Activated T-cell treated with anti-CD3 and anti-CD28 coated beads for 4 hours (primary cell): ENCODE measurements around the gene GNB2.
"Not testable (repeated sequence)": the region's sequence is repeated elsewhere in the genome, so short reads cannot be mapped to it uniquely, and the experiment has no call there.

Experiments used
- DNase-seq: peaks from one replicate; pipeline ENCODE4 v3.0.0-alpha.2; 2020

The GNB2 gene

DNA sequence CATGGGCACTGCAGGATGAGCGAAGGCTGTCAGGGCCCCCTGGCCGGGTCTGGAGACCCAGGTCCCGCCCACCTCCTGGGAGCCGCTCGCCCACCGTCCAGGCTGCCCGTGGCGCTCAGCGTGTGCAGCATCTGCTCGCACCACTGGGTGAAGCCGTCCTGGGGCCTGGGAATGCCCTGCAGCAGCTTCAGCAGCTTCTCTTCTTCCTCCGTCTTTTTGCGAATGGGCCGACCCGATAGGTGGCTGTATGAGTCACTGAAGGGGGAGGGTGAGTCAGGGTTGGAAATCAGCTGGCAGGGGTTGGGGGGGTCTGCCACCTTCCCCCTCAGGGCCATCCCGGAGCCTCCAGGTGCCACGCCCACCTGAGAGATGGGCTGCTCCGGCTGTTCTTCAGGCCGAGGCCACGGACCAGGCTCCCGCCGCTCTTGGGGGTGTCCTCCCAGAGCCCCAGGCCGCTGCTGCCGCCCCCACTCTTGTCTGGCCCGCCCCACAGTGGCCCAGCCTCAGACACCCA lies 8.7 kb downstream of the GNB2 start:
- peak; percentile 32 for DNase-seq

DNA sequence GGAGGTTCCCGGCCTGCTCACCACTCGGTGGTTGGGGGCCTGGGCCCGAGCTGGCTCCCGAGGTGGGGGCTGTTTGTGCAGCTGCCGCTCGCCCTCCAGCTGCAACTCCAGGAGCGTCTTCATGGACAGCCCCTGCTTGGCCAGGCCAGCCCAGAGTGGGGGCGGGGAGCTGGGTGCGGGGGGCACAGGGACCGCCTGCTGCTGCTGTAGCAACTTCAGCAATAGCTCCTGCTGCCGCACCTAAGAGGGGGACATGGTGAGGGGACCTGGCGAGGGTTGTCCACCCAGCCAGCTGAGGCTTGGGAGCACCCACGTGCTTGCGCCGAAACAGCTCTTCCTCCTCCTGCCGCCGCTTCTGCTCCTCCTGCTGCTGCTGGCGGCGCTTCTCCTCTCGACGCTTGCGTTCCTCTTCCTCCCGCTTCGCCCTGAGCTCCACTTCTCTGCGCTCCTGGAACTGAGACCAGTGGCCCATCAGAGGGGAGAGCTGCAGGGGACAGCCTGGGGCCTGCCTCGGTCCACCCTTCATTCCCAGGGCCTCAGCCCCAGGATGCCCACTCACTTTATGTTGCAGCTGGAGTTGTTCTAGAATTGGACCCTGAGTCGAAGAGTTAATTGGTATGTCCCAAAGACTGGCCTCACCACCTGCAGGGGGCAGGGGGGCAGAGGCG lies 9.6 kb downstream of the GNB2 start:
- DNase-seq, result no peak

DNA sequence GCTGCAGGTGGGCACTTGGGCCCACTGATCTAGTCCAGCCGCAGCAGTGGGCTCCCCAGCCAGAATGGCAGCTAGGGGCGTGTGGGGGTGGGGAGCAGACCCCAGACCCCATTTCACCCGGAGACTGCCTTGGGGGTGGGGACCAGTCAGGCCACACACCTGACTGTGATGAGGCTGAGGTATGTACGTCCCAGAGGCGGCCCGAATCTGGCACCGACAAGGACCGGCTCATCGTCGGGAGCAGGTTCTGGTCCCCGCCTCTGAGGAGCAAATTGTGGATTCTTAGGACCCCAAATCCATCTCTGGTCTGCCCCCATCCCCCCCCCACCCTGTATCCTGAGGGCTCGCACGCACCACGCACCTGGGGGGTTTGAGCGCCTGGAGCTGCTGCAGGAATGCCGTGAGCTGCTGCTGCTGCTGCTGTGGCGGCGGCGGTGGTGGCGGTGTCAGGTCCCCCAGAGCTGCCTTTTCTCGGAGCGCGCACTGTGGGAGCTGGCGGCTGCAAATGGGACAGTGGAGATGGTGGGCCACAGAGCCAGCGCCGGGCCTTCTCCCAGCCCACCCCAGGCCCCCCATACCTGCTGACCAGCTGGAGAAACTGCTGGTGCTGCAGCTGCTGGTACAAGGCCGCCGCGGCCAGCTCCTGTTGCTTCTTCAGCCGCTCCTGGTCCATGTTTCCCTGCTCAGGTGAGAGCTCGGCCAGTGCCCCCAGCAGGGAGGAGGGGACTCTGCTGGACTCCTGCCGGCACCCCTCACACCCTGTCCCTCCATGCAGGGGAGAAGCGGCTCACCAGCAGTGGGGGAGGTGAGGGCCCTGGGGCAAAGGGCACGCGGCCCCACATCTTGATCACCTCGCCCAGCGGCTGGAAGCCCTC lies 10.4 kb downstream of the GNB2 start:
- no peak for DNase-seq

DNA sequence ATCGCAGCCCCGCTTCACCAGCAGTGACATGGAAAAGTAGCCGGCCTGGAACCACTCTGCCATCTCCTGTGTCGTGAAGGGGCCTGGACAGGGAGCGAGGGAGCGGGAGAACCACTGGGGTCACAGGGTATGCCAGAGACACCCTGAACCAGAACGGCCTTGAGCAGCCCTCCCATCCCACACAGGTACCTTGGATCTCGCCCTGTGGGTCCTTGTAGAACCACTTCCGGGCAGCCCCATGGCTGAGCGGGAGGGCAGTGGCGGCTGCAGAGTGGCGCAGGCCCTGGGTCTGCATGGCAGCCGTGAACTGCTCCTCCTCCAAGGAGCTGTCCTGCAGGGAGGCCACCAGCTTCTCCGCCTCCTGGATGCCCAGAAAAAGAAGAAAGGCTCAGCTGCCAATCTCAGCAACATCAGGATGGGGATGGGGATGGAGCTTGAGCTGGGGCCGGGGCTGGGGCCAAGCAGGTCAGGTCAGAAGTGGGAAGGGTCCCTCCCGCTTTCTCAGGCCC lies 11.0 kb downstream of the GNB2 start:
- no peak for DNase-seq

DNA sequence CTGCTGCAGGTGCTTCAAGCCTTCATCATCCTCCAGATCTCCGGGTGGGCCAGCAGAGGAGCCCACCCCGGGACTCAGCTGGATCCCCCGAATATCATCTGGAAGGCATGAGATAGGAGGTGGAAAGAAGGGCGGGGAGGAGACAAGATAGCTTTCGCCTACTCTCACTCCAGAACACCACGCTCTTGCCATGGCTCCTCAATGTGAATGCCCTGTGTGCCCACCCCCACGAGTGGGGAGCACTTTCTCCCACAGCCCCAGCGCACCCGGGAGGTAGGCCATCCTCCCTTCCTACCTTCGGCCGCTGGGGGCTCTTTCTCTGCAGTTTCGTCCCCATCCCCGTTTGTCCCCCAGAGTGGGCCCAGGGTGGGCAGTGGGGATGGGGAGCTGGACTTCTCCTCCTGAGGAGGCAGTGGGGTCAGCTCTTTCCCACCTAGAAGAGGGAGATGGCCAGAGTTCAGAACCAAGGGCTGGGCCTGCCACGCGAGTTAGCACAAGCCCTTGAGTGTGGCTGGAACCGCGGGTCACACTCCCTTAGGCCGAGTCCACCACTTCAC lies 11.6 kb downstream of the GNB2 start:
- DNase-seq, result no peak

DNA sequence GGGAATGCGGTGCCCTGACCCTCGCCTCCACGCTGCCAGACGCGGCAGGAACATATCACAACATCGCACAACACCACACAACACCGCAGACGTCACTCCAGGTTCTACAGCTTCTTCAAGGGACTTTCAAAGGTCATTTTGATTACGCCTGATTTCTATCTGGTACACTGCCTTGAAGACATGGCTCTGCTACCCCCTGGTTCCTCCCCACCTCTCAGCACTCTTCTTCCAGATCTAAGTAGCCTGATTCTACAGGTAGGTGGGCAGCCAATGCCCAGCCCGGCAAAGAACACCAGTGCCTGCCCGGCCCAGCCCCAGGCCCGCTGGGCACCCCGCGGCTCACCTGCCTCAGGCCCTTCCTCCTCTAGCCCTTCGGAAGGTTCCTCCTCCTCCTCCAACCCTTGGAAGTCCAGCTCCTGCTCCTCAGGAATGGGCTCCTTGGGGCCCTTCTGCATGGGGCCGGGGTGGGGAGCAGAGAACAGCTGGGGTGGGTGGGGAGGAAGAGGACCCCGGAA lies 12.1 kb downstream of the GNB2 start:
- no peak for DNase-seq

DNA sequence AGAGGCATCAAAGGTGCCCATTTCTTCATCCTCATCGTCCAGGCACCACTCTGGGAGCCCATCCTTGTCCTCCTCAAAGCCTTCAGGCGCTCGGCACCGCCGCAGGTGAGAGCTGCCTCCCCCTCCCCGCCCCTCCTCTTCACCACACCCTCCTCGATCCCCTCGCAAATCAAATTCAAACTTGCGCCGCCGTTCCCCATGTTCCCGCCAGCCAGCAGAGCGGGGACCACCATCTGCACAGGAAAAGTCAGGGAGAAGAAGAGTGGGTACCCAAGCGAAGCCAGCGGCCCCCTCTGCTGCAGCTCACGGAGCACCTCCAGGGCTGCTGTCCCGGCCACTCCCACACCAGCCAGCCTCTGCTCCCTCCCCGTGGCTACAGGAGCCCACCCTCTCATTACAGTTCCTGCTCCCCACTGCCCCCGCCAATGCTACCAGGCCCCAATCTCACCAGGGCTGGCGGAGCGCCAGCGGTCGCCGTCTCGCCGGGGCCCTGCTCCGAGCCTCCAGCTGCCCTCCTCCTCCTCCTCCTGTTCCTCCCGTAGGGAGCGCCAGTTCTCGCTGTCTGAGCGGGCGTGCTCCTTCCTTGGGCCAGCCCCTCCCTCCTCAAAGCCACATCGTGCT lies 12.8 kb downstream of the GNB2 start:
- no peak for DNase-seq

DNA sequence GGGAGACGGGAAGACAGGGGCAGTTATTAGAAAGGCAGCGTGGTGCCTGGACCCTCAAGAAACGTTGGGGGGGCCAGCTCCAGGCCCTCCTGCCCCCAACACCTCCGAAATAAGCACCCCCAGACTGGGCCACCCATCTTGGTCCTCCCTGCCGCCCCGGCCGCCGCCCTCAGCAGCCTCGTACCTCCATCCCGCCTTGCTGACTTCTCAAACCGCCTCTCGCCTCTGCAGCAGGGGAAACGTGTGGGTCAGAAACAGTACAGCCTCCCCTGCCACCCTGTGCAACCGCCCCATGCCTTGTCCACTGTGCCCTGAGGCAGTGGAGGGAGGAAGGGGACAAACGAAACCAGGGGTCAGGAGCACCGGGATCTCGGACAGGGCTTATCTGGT lies 13.3 kb downstream of the GNB2 start:
- no peak for DNase-seq

DNA sequence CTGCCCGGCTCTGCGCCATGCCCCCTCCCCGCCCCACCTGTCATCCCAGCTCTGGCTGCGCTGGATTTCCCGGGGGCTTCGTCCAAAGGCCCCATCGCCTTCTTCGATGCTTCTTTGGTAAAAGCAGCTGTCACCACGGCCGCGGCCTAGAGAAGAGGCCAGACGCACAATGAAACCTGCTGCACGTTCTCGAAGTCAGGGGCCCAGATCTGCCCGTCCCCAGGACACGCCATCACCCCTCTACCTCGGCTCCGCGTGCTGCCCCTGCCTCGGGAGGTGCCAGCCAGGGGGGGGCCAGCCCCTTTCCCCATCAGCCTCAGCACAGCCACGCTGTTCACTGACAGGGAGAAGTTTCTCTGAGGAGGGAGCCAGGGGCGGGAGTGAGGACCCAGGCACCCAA lies 13.7 kb downstream of the GNB2 start:
- DNase-seq, result no peak

DNA sequence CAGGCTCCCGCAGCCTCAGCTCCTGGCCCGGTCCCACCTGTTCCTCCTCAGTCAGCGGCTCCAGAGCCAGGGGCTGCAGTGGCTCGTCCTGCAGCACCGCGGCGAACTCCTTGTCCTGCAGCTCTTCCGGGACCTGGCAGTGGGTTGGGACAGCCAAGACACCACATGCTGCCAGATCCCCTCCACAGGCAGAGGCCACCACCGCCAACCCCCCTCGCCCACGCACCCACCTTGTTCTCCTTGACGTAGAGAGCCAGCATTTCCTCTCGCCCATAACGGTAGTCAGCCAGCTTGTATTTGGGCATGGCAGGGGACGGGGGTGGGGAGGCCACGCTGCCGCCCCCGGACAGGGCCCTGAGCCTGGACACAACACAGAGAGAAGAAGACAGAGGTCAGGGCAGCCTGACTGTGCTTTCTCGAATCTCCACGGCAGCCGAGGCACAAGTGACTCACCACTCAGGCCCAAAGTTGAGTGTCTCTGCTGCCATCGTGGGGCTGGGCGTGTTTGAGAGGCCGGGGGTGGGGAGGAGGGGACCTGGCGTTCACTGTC lies 14.3 kb downstream of the GNB2 start:
- DNase-seq, result no peak

DNA sequence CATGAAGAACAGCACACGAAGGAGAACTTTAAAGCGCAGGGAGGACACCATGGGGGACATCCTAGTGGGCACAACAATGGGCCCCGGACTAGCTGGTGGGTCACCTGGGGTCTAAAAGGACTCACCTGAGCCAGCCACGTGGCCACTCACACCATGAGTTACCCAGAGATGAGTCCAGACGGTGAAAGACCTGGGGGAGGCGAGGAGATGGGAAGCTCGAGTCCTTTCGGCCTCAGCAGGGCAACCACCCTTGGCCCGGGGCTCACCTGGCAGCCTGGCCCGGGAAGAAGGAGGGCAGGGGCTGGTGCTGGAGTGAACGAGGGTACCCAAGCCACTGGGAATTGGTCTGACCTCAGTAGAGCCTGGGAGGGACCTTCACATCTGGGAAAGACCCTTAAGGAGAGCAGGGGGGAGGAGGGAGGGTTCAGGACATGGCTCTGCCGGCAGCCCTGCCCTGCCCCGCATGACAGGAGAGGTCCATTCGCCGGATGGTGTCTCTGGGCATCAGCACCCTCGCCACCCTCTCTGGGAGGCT lies 14.9 kb downstream of the GNB2 start:
- no peak for DNase-seq

DNA sequence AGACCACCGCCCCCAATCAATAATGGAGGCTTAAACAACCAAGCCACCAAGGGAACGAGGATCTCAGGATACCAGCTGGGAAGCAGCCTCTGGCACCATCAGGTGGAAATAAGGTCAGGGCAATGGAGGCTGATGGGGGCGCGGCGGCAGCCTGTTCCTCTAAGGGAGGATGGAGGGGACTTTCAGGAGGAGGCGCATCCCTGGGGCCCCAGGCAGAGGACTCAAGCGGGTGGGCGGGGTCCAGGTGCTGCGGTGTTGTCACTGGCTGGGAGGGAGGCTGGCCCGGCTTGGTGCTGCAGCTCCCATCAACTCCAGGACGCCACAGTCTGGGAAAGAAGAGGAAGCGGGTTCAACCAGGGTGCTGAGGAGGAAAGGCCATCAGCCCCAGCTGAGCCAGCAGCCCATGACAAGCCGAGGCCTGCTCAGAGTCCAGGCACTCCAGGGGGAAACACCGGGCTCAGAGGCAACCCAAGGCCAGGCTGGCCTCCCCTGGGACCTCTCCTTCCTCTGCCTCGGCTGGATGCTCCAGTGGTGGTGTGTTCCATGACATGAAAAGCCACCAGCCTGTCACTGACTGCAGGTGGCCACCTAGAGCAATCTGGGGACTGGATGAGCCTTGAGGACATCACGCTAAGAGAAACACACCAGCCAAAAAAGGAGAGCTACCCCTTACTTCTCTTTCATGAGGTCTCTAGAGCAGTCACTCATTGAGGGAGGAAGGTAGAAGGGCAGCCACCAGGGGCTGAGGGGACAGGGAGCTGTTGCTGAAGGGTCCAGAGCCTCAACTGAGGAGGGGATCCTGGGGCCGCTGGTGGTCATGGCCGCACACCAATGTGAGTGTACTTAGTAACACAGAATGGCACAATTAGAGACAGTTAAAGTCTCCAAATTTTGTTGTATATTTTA lies 15.9 kb downstream of the GNB2 start:
- no peak for DNase-seq

DNA sequence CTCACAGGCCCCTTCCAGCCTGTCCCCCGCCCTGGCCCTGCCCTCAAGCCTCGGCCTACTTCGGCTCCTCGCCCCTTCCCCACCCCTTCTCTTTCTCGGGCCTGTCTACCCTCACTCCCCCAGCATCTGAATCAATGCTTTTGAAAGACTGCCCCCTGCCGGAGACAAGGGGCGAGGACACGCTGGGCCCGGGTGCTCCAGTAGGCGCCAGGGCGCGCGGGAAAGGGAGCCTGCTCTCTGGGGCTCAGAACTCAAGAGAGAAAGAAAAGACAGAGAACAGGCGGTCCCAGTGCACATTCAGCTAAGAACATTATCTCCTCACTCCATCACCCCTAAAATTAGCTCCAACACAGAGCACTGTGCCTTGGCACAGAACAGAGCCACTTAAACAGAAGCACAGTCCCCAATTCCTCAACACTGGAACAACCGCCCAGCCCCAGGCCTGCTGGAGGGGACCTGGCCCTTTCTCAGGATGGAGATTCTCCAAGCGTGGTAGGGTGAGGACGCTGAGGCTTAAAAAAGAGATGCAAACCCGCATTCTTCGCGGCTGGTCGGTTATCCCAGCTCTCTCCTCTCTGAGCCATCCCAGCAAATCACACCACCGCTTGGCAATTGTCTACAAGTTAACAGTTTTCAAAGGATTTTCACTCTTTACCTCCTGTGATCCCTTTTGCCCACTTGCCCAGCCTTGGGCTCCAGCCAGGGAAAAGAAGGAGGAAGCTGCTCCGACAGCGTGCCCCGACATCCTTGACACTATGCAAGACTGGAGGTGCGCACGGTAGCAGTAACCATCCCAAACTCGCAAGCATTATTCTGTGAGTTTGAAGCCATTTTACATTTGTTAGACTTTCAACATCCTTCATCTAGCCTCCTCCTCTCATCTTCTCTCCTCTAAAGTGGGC lies 18.4 kb downstream of the GNB2 start:
- DNase-seq, result peak; percentile 78

DNA sequence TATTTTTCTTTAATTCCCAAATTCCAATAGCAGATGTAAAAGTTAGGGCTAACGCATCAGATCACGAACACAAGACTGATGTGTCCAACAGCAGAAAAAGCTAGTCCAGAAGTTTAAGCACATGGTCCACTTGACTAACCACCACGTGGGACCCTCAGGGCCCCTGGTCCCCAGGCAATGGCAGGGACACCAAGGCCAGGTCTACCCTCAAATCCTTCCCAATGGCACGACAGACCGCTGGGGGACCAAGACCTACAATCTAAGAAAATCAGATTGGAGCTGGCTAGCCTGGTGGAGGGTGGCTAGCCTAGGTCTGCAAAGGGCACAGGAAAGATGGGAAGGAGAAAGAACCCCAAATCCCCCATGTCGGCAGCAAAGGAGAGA lies 19.0 kb downstream of the GNB2 start:
- no peak for DNase-seq

DNA sequence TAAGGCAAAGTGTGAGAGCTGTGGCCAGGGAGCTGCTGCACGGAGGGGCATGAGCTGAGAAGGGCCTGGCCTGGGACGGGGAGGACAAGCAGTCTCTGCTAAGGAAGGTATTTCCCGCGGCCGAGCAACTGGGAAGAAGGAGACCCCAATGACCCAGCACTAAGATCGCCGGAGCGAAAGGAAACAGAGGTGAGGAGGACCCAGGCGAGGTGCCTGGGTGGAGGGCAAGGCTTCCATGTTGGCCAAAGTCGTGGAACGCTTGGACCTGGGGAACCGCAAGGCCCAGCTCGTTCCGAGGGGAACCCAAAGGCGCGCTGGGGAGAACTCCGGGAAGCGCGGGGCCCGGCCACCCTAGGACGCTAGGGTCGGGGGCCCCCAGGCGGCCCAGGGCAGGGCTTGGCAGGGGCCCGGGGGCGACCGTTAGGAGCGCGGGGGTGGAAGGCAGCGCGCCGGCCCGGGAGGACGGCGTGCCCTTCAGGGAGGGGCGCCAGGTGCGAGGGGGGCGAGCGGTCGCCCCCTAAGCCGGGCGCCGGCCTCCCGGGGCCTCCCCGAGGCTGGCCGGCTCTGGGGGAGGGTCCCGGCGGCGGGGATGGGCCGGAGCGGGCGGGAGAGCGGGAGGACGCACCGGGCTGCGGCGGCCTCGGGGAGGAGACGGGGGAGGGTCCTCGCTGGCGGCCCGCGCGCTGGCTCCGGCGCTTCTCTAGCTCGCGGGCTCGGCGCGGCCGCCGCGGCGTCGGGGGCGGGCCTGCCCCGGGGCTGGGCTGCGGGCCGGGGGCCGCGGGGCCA lies 20.0 kb downstream of the GNB2 start:
- DNase-seq, result no peak

DNA sequence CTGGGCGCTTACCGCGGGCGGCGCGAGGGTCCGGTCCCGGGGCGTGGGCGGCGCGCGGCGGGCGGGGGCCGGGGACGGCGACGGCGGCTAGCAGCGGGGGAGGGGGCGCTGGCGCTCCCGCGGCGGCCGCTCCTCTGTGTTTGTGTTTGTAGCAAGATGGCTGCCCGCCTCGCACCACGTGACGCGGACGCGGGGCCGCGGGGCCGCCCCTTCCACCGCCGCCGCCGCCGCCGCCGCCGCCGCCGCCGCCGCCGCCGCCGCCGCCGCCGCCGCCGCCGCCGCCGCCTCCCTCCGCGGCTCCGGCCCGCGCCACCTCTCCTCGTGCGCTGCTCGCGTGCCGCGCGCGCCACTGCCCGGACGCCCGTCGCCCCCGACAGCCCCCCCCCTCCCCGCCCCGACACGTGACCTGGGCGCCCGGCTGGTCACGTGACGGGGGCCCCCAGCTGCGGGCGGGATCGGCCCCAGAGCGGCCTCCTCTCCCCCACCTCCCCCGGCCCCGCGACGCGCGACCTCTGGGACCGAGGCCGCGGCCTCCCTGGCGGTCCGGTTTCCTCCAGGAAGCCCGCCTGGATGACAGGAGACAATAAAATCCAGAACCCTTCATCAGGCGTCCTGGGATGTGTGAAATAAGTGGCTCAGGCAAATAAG lies 20.7 kb downstream of the GNB2 start, which contains the start of gene GIGYF1:
GIGYF1 (minus strand) TSS at position 153 of the 648 bp plus-strand sequence. CDS start 6,012 bp downstream, outside the sequence.
- DNase-seq, result peak; percentile 51

DNA sequence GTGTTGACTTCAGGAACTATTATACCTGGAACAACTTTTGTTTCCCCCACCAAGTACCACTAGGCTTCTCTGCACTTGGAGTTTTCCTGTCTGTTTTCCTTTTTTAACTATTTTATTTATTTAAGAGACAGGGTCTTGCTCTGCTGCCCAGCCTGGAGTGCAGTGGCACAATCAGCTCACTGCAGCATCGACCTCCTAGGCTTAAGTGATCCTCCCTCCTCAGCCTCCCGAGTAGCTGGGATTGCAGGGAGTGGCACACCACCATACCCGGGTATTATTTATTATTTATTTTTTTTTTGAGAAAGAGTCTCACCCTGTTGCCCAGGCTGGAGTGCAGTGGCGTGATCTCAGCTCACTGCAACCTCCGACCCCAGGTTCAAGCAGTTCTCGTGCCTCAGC lies 22.6 kb downstream of the GNB2 start:
- no peak for DNase-seq

DNA sequence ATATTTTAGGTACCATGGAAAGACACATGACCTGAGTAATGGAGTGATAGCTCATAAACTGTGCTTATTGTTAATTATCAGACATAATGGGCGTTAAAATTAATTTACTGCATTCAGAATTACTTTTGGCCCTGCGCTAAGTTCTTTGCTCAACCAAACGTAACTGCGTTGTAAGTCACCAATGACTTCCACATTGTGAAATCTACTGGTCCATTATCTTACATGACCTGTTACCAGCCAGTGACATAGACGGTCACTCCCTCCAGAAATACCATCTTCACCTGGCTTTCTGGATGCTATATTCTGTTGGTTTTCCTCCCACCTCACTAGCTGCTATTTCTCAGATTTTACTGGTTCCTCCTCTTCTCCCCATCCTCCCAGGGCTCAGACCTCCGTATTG lies 25.5 kb downstream of the GNB2 start:
- DNase-seq, result no peak

DNA sequence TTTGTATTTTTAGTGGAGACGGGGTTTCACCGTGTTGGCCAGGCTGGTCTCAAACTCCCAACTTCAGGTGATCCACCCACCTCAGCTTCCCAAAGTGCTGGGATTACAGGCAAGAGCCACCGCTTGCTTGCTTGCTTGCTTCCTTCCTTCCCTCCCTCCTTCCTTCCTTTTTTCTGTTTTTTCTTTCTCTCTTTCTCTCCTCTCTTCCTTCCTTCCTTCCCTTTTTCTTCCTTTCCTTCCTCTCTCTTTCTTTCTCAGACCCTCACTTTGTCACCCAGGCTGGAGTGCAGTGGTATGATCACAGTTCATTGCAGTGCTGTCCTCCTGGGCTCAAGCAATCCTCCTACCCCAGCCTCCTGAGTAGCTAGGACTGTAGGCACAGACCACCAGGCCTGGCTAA lies 27.5 kb downstream of the GNB2 start:
- DNase-seq, result not testable (repeated sequence)
